Panc1 (cell line): ENCODE measurements around the gene RASD1. TPM values are rescaled to one million over a fixed set of nuclear protein-coding genes. Genes with fewer than 3 reads are reported as not detected.

Experiments
- ATAC-seq: fragments of 200-7000 bp; cut with Tn5 transposase; 2 replicates; pipeline ENCODE4 v1.9.1; 2020; ENCODE audit warnings: mild to moderate bottlenecking, moderate library complexity
- BruUV-seq: library from RNA; stranded (reverse); fragments of 400-500 nt; replicated peaks from 2 replicates; lab custom pipeline; 2021; lab: Mats Ljungman, UMichigan
- CTCF ChIA-PET: fragments of 300-600 bp; sonication (Branson Sonifier 250); formaldehyde crosslinking; loops from one replicate; lab custom pipeline; 2022; ENCODE audit warnings: antibody characterized with exemption; lab: Charles Lee
- POLR2A ChIA-PET: fragments of 300-600 bp; sonication (Branson Sonifier 250); formaldehyde crosslinking; loops from one replicate; lab custom pipeline; 2022; ENCODE audit warnings: antibody characterized with exemption; lab: Charles Lee
- DNase-seq: peaks from one replicate; pipeline ENCODE4 v3.0.0-alpha.2; 2010; ENCODE audit warnings: low read depth, low spot score
- H3K27ac ChIP-seq: 2 replicates; pipeline ENCODE4 v1.5.1; 2011; ENCODE audit warnings: mild to moderate bottlenecking, low read length, inconsistent platforms
- H3K27me3 ChIP-seq: fragments of 200-500 bp; sonication (Bioruptor generic); 2 replicates; pipeline ENCODE4 v1.6.0; 2014; ENCODE audit warnings: low read length, inconsistent platforms; ENCODE audit not compliant: control insufficient read depth, insufficient read depth
- H3K36me3 ChIP-seq: fragments of 200-500 bp; sonication (Bioruptor generic); 2 replicates; pipeline ENCODE4 v1.5.1; 2014; ENCODE audit warnings: inconsistent platforms, mild to moderate bottlenecking, low read length, moderate library complexity; ENCODE audit not compliant: control insufficient read depth, insufficient read depth
- H3K4me1 ChIP-seq: 2 replicates; pipeline ENCODE4 v1.5.1; 2011; ENCODE audit warnings: inconsistent platforms, mild to moderate bottlenecking, low read length, moderate library complexity; ENCODE audit not compliant: control insufficient read depth, insufficient read depth
- H3K4me3 ChIP-seq, 2 experiments: 2 replicates each; pipeline ENCODE4 v1.5.1; 2011 to 2012; ENCODE audit warnings: low read depth in 2 of 2, low read length in 2 of 2, mild to moderate bottlenecking in 2 of 2, inconsistent platforms in 1 of 2, moderate library complexity in 1 of 2
- H3K9me3 ChIP-seq: fragments of 200-500 bp; sonication (Bioruptor generic); 2 replicates; pipeline ENCODE4 v1.5.1; 2014; ENCODE audit warnings: low read depth, mild to moderate bottlenecking, inconsistent platforms, low read length, moderate library complexity; ENCODE audit not compliant: control insufficient read depth, insufficient read depth
- POLR2AphosphoS5 ChIP-seq: IDR thresholded peaks from 2 replicates; pipeline ENCODE4 v1.6.1; 2012; ENCODE audit warnings: mild to moderate bottlenecking, low read depth, low read length, moderate library complexity
- REST ChIP-seq, 2 experiments: IDR thresholded peaks; 2 replicates each; pipeline ENCODE4 v1.6.1; 2011 to 2012; ENCODE audit warnings: low read depth in 2 of 2, control low read depth in 1 of 2, low read length in 1 of 2, mild to moderate bottlenecking in 1 of 2, moderate library complexity in 1 of 2; ENCODE audit not compliant: insufficient read depth in 1 of 2
- SIN3A ChIP-seq: IDR thresholded peaks from 2 replicates; pipeline ENCODE4 v1.6.1; 2012; ENCODE audit warnings: low read depth, mild to moderate bottlenecking, low read length, moderate library complexity, borderline replicate concordance; ENCODE audit not compliant: insufficient read depth
- TCF7L2 ChIP-seq: IDR thresholded peaks from 2 replicates; pipeline ENCODE4 v1.6.1; 2011; ENCODE audit warnings: mild to moderate bottlenecking, low read depth, low read length, inconsistent platforms
- in situ Hi-C: cut with HindIII; loops from 2 replicates; pipeline ENCODE4 v1.10.0; 2016; ENCODE audit warnings: low sequenced_read_pairs, low pct_unique_long_range_greater_than_20kb
- intact Hi-C: fragments of 100-400 bp; cut with micrococcal nuclease; formaldehyde crosslinking; loops from one replicate; pipeline ENCODE4 v1.10.0; 2022; ENCODE audit not compliant: unreplicated experiment
- total RNA-seq: library from RNA; stranded (reverse); gene quantifications from one replicate; pipeline ENCODE4 v1.2.1, GENCODE V29; 2021; ENCODE audit not compliant: unreplicated experiment
- TF ChIP-seq, protein P1 (sequence below): fragments of 450-650 bp; IDR thresholded peaks from 2 replicates; pipeline ENCODE4 v1.5.1; 2017; ENCODE audit warnings: mild to moderate bottlenecking

RASD1 gene
- total RNA-seq, 1 experiment from 2014 or later, result 1.7 TPM

DNA sequence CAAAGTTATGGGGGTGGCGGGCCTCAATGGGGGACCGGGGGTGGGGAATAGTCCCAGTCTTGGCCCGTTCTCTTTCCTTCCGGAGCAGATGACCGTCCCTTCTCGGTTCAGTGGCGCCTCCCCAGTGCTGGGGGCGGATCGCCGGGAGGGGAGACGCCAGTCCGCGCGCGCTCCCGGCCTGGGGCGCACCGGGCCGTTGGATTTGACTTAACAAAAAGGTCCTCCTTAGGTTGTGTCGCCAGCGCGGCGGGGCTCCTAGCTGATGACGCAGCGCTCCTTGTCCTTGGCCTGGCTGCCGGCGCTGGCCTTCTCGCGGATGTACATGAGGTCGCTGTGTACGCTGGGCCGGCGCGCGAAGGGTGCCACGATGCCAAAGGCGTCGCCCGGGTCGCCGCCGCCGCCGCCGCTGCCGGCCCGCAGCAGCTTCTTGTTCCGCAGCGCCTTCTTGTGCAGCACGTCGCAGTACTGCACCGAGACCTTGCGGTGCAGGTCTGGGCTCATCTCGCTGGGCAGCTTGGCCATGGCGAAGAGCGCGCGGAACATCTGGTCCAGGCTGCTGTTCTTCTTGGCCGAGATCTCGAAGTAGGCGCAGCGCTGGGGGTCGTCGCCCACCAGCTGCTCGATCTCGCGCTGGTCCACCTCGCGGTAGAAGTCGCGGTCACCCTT, 1.2 kb downstream of the RASD1 start:
- in situ Hi-C loops (no loop called here), intact Hi-C loops (loop anchor here (5.0 kb wide), 2 partner anchors 72 to 147 kb away; no protein-coding TSS in a partner anchor)
- Histone ChIP-seq H3K4me3 (peak overlapping the region; percentile 54 to 57), H3K36me3 (no peaks in the 10 kb centered on the region), H3K4me1 (peaks cover 3% of the 10 kb centered on the region), H3K27ac (no peak overlapping the region), H3K9me3 (no peaks in the 10 kb centered on the region), H3K27me3 (no peaks in the 10 kb centered on the region)
- peak; percentile 31 for ATAC-seq
- POLR2A ChIA-PET, result no interaction called here
- DNase-seq, result no peak
- CTCF ChIA-PET, result no interaction called here
- BruUV-seq, result no TSS peak
- TF ChIP-seq TCF7L2, result no peak
- no peak for TF ChIP-seq REST (IDR thresholded peaks at IDR 0.05; ENCODE audit: insufficient read depth in 1 of 2, low read depth in 2 of 2, low read length in 1 of 2)
- no peak for TF ChIP-seq POLR2AphosphoS5
- TF ChIP-seq SIN3A, result no peak
- TF ChIP-seq, protein P1, sequence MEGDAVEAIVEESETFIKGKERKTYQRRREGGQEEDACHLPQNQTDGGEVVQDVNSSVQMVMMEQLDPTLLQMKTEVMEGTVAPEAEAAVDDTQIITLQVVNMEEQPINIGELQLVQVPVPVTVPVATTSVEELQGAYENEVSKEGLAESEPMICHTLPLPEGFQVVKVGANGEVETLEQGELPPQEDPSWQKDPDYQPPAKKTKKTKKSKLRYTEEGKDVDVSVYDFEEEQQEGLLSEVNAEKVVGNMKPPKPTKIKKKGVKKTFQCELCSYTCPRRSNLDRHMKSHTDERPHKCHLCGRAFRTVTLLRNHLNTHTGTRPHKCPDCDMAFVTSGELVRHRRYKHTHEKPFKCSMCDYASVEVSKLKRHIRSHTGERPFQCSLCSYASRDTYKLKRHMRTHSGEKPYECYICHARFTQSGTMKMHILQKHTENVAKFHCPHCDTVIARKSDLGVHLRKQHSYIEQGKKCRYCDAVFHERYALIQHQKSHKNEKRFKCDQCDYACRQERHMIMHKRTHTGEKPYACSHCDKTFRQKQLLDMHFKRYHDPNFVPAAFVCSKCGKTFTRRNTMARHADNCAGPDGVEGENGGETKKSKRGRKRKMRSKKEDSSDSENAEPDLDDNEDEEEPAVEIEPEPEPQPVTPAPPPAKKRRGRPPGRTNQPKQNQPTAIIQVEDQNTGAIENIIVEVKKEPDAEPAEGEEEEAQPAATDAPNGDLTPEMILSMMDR, result no peak; the same call in 1 of the 2 replicates

DNA sequence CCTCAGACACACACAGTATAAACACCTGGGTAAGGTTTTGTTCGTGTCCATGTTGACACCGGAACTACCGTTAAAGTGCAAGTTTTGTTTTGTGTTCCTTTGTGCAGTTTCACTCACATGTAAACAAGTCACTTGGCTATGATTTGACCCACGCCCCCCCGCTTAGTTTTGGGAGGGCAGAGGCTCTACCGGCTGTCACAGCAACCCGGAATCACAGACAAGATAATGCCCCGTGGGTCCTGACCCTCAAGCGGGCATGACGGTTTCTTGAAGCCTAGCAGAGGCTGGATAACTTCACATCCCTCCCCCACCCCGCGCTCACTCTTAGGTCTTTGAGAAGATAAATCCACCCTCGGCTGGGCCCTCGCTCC, 1.7 kb downstream of the RASD1 start:
- H3K4me3 ChIP-seq, result peak overlapping the region; percentile 54 to 57
- no peaks in the 10 kb centered on the region for H3K27me3 ChIP-seq
- CTCF ChIA-PET, result no interaction called here
- TF ChIP-seq POLR2AphosphoS5 (no peak), REST (IDR thresholded peaks at IDR 0.05; ENCODE audit: insufficient read depth in 1 of 2, low read depth in 2 of 2, low read length in 1 of 2) (no peak), TCF7L2 (no peak), SIN3A (no peak)
- TF ChIP-seq, protein P1, result no peak
- in situ Hi-C loops, result no loop called here
- POLR2A ChIA-PET, result no interaction called here
- intact Hi-C loops, result no loop called here
- H3K9me3 ChIP-seq, result no peaks in the 10 kb centered on the region
- H3K4me1 ChIP-seq, result peaks cover 3% of the 10 kb centered on the region
- H3K36me3 ChIP-seq, result no peaks in the 10 kb centered on the region
- ATAC-seq (no peak), DNase-seq (no peak)
- BruUV-seq, result no TSS peak
- H3K27ac ChIP-seq, result no peak overlapping the region
